HepG2 (cell line): Measurements from ENCODE around the gene UNC5CL. TPM values are rescaled to one million over a fixed set of nuclear protein-coding genes. Genes with fewer than 3 reads are reported as not detected.

Experiments
- BCL6 ChIP-seq: IDR thresholded peaks from 2 replicates; pipeline ENCODE4 v1.6.1; 2016; ENCODE audit warnings: missing genetic modification reagents, missing compliant biosample characterization
- CCAR2 ChIP-seq: fragments of 200-400 bp; formaldehyde crosslinking; optimal IDR thresholded peaks from 2 replicates; pipeline ENCODE3; 2018; ENCODE audit warnings: low read depth, mild to moderate bottlenecking, low read length, moderate library complexity
- EHMT2 ChIP-seq: fragments of 200-600 bp; sonication (generic); IDR thresholded peaks from 2 replicates; pipeline ENCODE4 v1.7.0; 2017; ENCODE audit warnings: antibody characterized with exemption, low read depth, low read length, borderline replicate concordance
- GTF3A ChIP-seq: sonication (generic); formaldehyde crosslinking; conservative IDR thresholded peaks from 2 replicates; pipeline ENCODE4 v1.4.0; 2020; ENCODE audit warnings: mild to moderate bottlenecking, missing genetic modification reagents
- ISL2 ChIP-seq: sonication (generic); formaldehyde crosslinking; IDR thresholded peaks from 2 replicates; pipeline ENCODE4 v1.5.0; 2020; ENCODE audit warnings: missing genetic modification reagents
- MIER3 ChIP-seq: IDR thresholded peaks from 2 replicates; pipeline ENCODE4 v1.6.1; 2016; ENCODE audit warnings: missing compliant biosample characterization, borderline replicate concordance
- NCOA2 ChIP-seq: sonication (generic); formaldehyde crosslinking; IDR thresholded peaks from 2 replicates; pipeline ENCODE4 v1.8.0; 2022; ENCODE audit warnings: inconsistent platforms
- NFYB ChIP-seq: sonication (generic); formaldehyde crosslinking; IDR thresholded peaks from 2 replicates; pipeline ENCODE4 v1.4.0; 2020; ENCODE audit warnings: missing genetic modification reagents
- NFYC ChIP-seq: IDR thresholded peaks from 2 replicates; pipeline ENCODE4 v1.6.1; 2016; ENCODE audit warnings: missing genetic modification reagents, missing compliant biosample characterization
- NR2F6 ChIP-seq, 2 experiments: IDR thresholded peaks; 2 replicates each; pipeline ENCODE4 v1.6.1; 2016; ENCODE audit warnings: antibody characterized with exemption in 1 of 2, mild to moderate bottlenecking in 1 of 2
- PBX2 ChIP-seq: IDR thresholded peaks from 2 replicates; pipeline ENCODE4 v1.6.1; 2016; ENCODE audit warnings: control low read depth
- PCBP1 ChIP-seq: fragments of 200-400 bp; formaldehyde crosslinking; IDR thresholded peaks from 2 replicates; pipeline ENCODE4 v1.6.1; 2017; ENCODE audit warnings: mild to moderate bottlenecking, low read depth, low read length, borderline replicate concordance
- PHF21A ChIP-seq: sonication (generic); formaldehyde crosslinking; IDR thresholded peaks from 2 replicates; pipeline ENCODE4 v1.5.0; 2020; ENCODE audit warnings: mild to moderate bottlenecking, missing genetic modification reagents
- PREB ChIP-seq: sonication (generic); formaldehyde crosslinking; IDR thresholded peaks from 2 replicates; pipeline ENCODE4 v1.4.0; 2020; ENCODE audit warnings: missing genetic modification reagents
- RXRB ChIP-seq: IDR thresholded peaks from 2 replicates; pipeline ENCODE4 v1.6.1; 2016; ENCODE audit warnings: borderline replicate concordance, missing genetic modification reagents, missing compliant biosample characterization
- SOX6 ChIP-seq, 2 experiments: fragments of 450-650 bp in 1 of 2; sonication (generic) in 1 of 2; formaldehyde crosslinking in 1 of 2; IDR thresholded peaks; 2 replicates each; pipeline versions ENCODE4 v1.4.0 to v1.6.1; 2017 to 2020; ENCODE audit warnings: antibody characterized with exemption in 1 of 2, mild to moderate bottlenecking in 1 of 2, missing genetic modification reagents in 1 of 2
- TRIM22 ChIP-seq: fragments of 450-650 bp; IDR thresholded peaks from 2 replicates; pipeline ENCODE4 v1.6.1; 2017
- ZFAT ChIP-seq: sonication (generic); formaldehyde crosslinking; conservative IDR thresholded peaks from 2 replicates; pipeline ENCODE4 v1.8.1; 2023; ENCODE audit warnings: missing genetic modification reagents, inconsistent platforms
- ZGPAT ChIP-seq: IDR thresholded peaks from 2 replicates; pipeline ENCODE4 v1.6.1; 2016; ENCODE audit warnings: mild to moderate bottlenecking
- ZKSCAN5 ChIP-seq: sonication (generic); formaldehyde crosslinking; IDR thresholded peaks from 2 replicates; pipeline ENCODE4 v1.5.1; 2020; ENCODE audit warnings: mild to moderate bottlenecking, missing genetic modification reagents
- ZKSCAN8 ChIP-seq: IDR thresholded peaks from 2 replicates; pipeline ENCODE4 v1.6.1; 2016; ENCODE audit warnings: borderline replicate concordance, missing genetic modification reagents, missing compliant biosample characterization
- ZNF441 ChIP-seq: sonication (generic); formaldehyde crosslinking; IDR thresholded peaks from 2 replicates; pipeline ENCODE4 v1.7.0; 2021; ENCODE audit warnings: missing genetic modification reagents, borderline replicate concordance
- ZNF597 ChIP-seq: sonication (generic); formaldehyde crosslinking; IDR thresholded peaks from 2 replicates; pipeline ENCODE4 v1.5.0; 2020; ENCODE audit warnings: missing genetic modification reagents
- ZNF639 ChIP-seq: conservative IDR thresholded peaks from 2 replicates; pipeline ENCODE4 v1.6.1; 2018; ENCODE audit warnings: missing genetic modification reagents
- polyA plus RNA-seq, 8 experiments: library from polyadenylated mRNA; depleted of rRNA in 3 of 8; stranded (reverse) in 7 of 8; unstranded in 1 of 8; fragments of >200 nt; fragmentation: Illumina TruSeq in 4 of 8; extraction: Trizol in 4 of 8; gene quantifications; 2 replicates each; pipeline versions ENCODE4 v1.2.1 to v1.2.3, GENCODE V29; 2011 to 2016; ENCODE audit warnings: low read depth in 4 of 8, missing spikeins in 1 of 8, mixed read lengths in 1 of 8; ENCODE audit not compliant: insufficient read depth in 1 of 8
- total RNA-seq, 5 experiments: library from RNA; depleted of rRNA; stranded (reverse); fragments of >200 nt; fragmentation: Illumina TruSeq; extraction: Trizol; gene quantifications; 2 replicates each; pipeline ENCODE4 v1.2.3, GENCODE V29; 2016; ENCODE audit warnings: low read depth in 1 of 5

Gene UNC5CL
- total and polyA plus RNA-seq, 2 of the 13 experiments (the other 11 are each of a cell fraction or from before 2014, with no cell fraction given) = 2.4 to 2.5 TPM

- TF ChIP-seq PHF21A (CRISPR knock-in tag) = peak; percentile 56; the same call in 1 of the 2 replicates
- TF ChIP-seq NFYC (CRISPR knock-in tag) = no peak
- no peak for TF ChIP-seq ZNF597
- peak; percentile 69; the same call in 1 of the 2 replicates for TF ChIP-seq ZNF639 (CRISPR knock-in tag)
- TF ChIP-seq ISL2 (CRISPR knock-in tag) = peak; percentile 53; the same call in 1 of the 2 replicates
- peak; percentile 73 for TF ChIP-seq BCL6 (CRISPR knock-in tag)
- TF ChIP-seq CCAR2 = no peak
- no peak for TF ChIP-seq PBX2 (CRISPR knock-in tag)
- peak; percentile 73; the same call in 1 of the 2 replicates for TF ChIP-seq RXRB
- TF ChIP-seq TRIM22 = no peak
- TF ChIP-seq GTF3A (CRISPR knock-in tag) = no peak
- TF ChIP-seq SOX6 (IDR thresholded peaks at IDR 0.05) = no peak
- peak; percentile 87 for TF ChIP-seq SOX6 (CRISPR knock-in tag; IDR thresholded peaks at IDR 0.05)
- TF ChIP-seq NCOA2 (CRISPR knock-in tag) = peak; percentile 56
- TF ChIP-seq MIER3 (CRISPR knock-in tag) = no peak
- TF ChIP-seq ZNF441 (CRISPR knock-in tag) = no peak
- TF ChIP-seq NR2F6 (IDR thresholded peaks at IDR 0.05) = peak; percentile 25; the same call in 1 of the 2 replicates
- peak; percentile 52 for TF ChIP-seq NR2F6 (CRISPR knock-in tag; IDR thresholded peaks at IDR 0.05)
- no peak for TF ChIP-seq PCBP1
- no peak for TF ChIP-seq PREB (CRISPR knock-in tag)
- TF ChIP-seq ZGPAT (CRISPR knock-in tag) = peak; percentile 66; the same call in 1 of the 2 replicates
- no peak for TF ChIP-seq ZFAT (CRISPR knock-in tag)
- TF ChIP-seq EHMT2 = peak; percentile 44; the same call in 1 of the 2 replicates
- no peak for TF ChIP-seq ZKSCAN5 (CRISPR knock-in tag)
- no peak for TF ChIP-seq NFYB (CRISPR knock-in tag)
- TF ChIP-seq ZKSCAN8 (CRISPR knock-in tag) = 0 out of 2 replicates have a peak, but pooled peaks have one; percentile 54
These were observed 24.9 kb upstream of the UNC5CL start (continued) for GRCh38 chr6:41063884-41064285.
